Midbrain (tissue), 1 donor: Measurements from ENCODE around the gene COX5A.
A peak's percentile ranks its signal among the peaks of the same experiment; 100 is the strongest.

Experiments used
- DNase-seq: peaks from one replicate; lab custom pipeline; 2025; lab: John Stamatoyannopoulos, UW

COX5A gene

DNA sequence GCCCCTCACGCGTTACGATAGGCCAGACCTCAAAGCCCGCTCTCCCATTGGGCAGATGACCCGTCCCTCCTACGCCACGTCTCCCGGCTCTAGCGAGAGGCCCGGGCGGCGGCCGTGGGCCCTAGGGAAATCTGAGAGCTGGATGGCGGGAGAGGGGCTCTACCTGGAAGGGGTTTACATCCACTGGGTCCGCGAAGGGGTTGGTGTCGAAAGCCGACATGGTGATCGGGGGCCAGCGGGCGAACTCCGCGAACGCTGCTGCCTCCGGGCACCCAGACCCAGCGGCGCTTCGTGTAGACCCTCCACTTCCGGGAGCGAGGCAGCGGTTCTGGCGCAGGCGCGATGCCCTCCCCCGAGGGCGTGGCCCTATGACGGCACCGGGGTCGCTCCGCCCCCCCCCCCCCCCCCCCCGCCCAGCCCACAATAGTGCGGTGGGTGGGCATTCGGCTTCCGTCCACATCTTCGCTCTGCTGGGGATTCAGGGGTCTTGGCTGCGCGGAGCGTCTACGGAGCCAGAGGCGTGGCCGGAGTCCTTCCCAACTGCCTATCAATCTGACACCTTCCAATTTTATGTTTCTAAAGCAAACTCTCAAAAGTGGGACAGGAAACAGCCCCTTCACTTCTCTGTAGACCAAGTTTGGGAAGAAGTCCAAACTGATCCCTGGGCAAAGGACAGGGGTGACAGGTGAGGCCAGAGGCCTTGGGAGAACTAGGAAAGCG lies 64.7 kb downstream of the COX5A start, which contains the start of gene SCAMP2:
Gene SCAMP2 (minus strand): TSS at position 330 of the 720 bp plus-strand sequence. CDS start 110 bp downstream, at position 220.
- peak; percentile 96 for DNase-seq

GRCh38 chr15:74872702-74873035 lies 65.2 kb downstream of the COX5A start:
- no peak for DNase-seq

DNA sequence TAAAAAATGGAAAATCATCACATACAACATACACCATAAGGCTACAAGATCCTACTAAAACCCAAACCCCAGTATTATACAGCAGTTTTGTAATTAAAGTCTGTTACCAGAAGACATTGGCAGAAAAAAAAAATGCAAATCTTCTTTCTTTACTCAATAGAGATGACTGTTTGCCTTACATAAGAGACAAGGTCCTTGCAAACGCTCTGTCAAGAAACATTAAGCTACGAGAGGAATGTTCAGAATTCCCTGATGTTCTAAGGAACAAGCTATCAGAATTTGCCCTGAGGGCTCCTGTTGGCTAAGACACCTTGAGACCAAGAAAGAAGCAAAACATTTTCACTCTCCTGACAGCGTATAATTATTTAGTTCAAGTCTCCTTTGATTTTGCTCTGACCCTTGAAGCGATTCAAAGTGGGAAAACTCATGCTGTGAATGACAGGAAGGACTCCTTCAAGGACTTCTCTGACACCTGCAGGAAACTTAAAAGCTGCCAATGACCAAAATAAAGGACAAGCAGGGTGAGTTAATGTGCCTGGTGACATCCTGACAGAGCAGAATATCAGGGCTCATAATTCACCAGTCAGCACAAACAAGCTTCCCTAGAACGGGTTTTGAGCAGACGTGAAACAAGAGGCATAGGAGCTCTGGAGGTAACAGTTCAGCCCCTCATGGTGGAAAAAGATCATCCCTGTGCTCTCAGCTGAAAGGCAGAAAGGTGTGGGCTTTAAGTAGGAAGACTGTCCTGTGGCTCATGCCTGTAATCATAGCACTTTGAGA lies 67.2 kb downstream of the COX5A start:
- DNase-seq: no peak
